Activated CD4-positive, alpha-beta T cell treated with anti-CD3 and anti-CD28 coated beads, Interleukin-2, amount 10 ng/mL, durations not matched to agents 7 days and 5 days (primary cell): Measurements from ENCODE around the gene TMEM80. TPM values are rescaled to one million over a fixed set of nuclear protein-coding genes. Genes with fewer than 3 reads are reported as not detected.
A peak's percentile ranks its signal among the peaks of the same experiment; 100 is the strongest.
"Not testable (repeated sequence)": the region's sequence is repeated elsewhere in the genome, so short reads cannot be mapped to it uniquely, and the experiment has no call there.

Experiments used
- CTCF ChIA-PET: fragments of 350-600 bp; sonication (Branson Sonifier 250); formaldehyde crosslinking; loops from one replicate; lab custom pipeline; 2021; ENCODE audit warnings: antibody characterized with exemption; lab: Charles Lee
- POLR2A ChIA-PET: fragments of 350-600 bp; sonication (Branson Sonifier 250); formaldehyde crosslinking; loops from one replicate; lab custom pipeline; 2021; ENCODE audit warnings: antibody characterized with exemption; lab: Charles Lee
- DNase-seq: peaks from one replicate; pipeline ENCODE4 v3.0.0-alpha.2; 2020
- H3K27ac Mint-ChIP-seq: one replicate; pipeline ENCODE4 v1.8.0; 2021; ENCODE audit warnings: mild to moderate bottlenecking, moderate library complexity, mixed read lengths
- H3K27me3 Mint-ChIP-seq: one replicate; pipeline ENCODE4 v1.8.0; 2021; ENCODE audit warnings: mixed read lengths
- H3K36me3 Mint-ChIP-seq: one replicate; pipeline ENCODE4 v1.8.0; 2021; ENCODE audit warnings: low read depth, mixed read lengths
- H3K4me1 Mint-ChIP-seq: one replicate; pipeline ENCODE4 v1.8.0; 2021; ENCODE audit warnings: mixed read lengths
- H3K4me3 Mint-ChIP-seq: one replicate; pipeline ENCODE4 v1.8.0; 2021; ENCODE audit warnings: mild to moderate bottlenecking, moderate library complexity, mixed read lengths
- H3K9me3 Mint-ChIP-seq: one replicate; pipeline ENCODE4 v1.8.0; 2021; ENCODE audit warnings: mixed read lengths
- total RNA-seq, 2 experiments: library from RNA; stranded (reverse); gene quantifications; one replicate each; pipeline ENCODE4 v1.2.3, GENCODE V29; 2021

The TMEM80 gene
- total RNA-seq, 2 experiments from 2014 or later = 39.1 to 44.7 TPM

- CTCF ChIA-PET = interaction anchor here (1.0 to 2.5 kb wide), 5 partner anchors 10 to 59 kb away, joined by 3 to 8 read pairs (median 5); no protein-coding TSS in a partner anchor
- no peaks in the 10 kb centered on the region for H3K36me3 Mint-ChIP-seq
Measured at GRCh38 chr11:727281-727701, 31.7 kb downstream of the TMEM80 start.

GRCh38 chr11:727859-728748 is 32.5 kb downstream of the TMEM80 start:
- H3K4me3 Mint-ChIP-seq = no peak overlapping the region
- ChIA-PET POLR2A (no interaction called here), CTCF (interaction anchor here (1.0 to 2.5 kb wide), 5 partner anchors 9 to 54 kb away, joined by 3 to 8 read pairs (median 7); no protein-coding TSS in a partner anchor)
- H3K27me3 Mint-ChIP-seq = peaks cover 10% of the 10 kb centered on the region
- H3K27ac Mint-ChIP-seq = no peak overlapping the region
- no peaks in the 10 kb centered on the region for H3K36me3 Mint-ChIP-seq
- peaks cover 10% of the 10 kb centered on the region for H3K4me1 Mint-ChIP-seq
- DNase-seq = peak; percentile 78
- H3K9me3 Mint-ChIP-seq = no peaks in the 10 kb centered on the region

More at GRCh38 chr11:727281-727701, 31.7 kb downstream of the TMEM80 start:
- DNase-seq = no peak
- H3K9me3 Mint-ChIP-seq = no peaks in the 10 kb centered on the region
- H3K27ac Mint-ChIP-seq = no peak overlapping the region
- no peak overlapping the region for H3K4me3 Mint-ChIP-seq
- H3K4me1 Mint-ChIP-seq = peaks cover 12% of the 10 kb centered on the region
- POLR2A ChIA-PET = no interaction called here
- peaks cover 11% of the 10 kb centered on the region for H3K27me3 Mint-ChIP-seq

GRCh38 chr11:728901-729491 is 33.4 kb downstream of the TMEM80 start:
- CTCF ChIA-PET = interaction anchor here (1.7 to 2.1 kb wide), 2 partner anchors 8 to 55 kb away, joined by 7 read pairs; no protein-coding TSS in a partner anchor
- POLR2A ChIA-PET = no interaction called here
- no peak overlapping the region for H3K4me3 Mint-ChIP-seq
- H3K9me3 Mint-ChIP-seq = no peaks in the 10 kb centered on the region
- no peak for DNase-seq
- H3K27ac Mint-ChIP-seq = no peak overlapping the region
- H3K4me1 Mint-ChIP-seq = peaks cover 7% of the 10 kb centered on the region
- H3K36me3 Mint-ChIP-seq = no peaks in the 10 kb centered on the region
- peaks cover 7% of the 10 kb centered on the region for H3K27me3 Mint-ChIP-seq

GRCh38 chr11:729492-730074 is 34.0 kb downstream of the TMEM80 start:
- H3K9me3 Mint-ChIP-seq = no peaks in the 10 kb centered on the region

GRCh38 chr11:733072-733471 is 37.5 kb downstream of the TMEM80 start:
- no peak overlapping the region for H3K4me3 Mint-ChIP-seq
- H3K36me3 Mint-ChIP-seq = no peaks in the 10 kb centered on the region
- ChIA-PET CTCF (interaction anchor here (0.6 to 2.0 kb wide), 4 partner anchors 9 to 86 kb away, joined by 3 to 4 read pairs (median 3); no protein-coding TSS in a partner anchor), POLR2A (no interaction called here)
- H3K9me3 Mint-ChIP-seq = peaks cover 2% of the 10 kb centered on the region
- H3K4me1 Mint-ChIP-seq = peaks cover 14% of the 10 kb centered on the region
- peaks cover 2% of the 10 kb centered on the region for H3K27me3 Mint-ChIP-seq
- DNase-seq = no peak
- no peak overlapping the region for H3K27ac Mint-ChIP-seq

More at GRCh38 chr11:729492-730074, 34.0 kb downstream of the TMEM80 start:
- ChIA-PET POLR2A (no interaction called here), CTCF (interaction anchor here (0.6 to 1.7 kb wide), 2 partner anchors 55 to 73 kb away, joined by 3 to 7 read pairs; no protein-coding TSS in a partner anchor)
- Mint-ChIP-seq H3K4me1 (peaks cover 7% of the 10 kb centered on the region), H3K36me3 (no peaks in the 10 kb centered on the region), H3K4me3 (no peak overlapping the region), H3K27ac (no peak overlapping the region), H3K27me3 (peaks cover 5% of the 10 kb centered on the region)
- DNase-seq = no peak

GRCh38 chr11:734541-734940 is 38.9 kb downstream of the TMEM80 start:
- H3K4me3 Mint-ChIP-seq, H3K27me3 Mint-ChIP-seq, POLR2A ChIA-PET, H3K9me3 Mint-ChIP-seq, DNase-seq, H3K27ac Mint-ChIP-seq, H3K36me3 Mint-ChIP-seq: not testable (repeated sequence)
- CTCF ChIA-PET = interaction anchor here (0.8 kb wide), 1 partner anchor 12 kb away, joined by 3 read pairs; no protein-coding TSS in a partner anchor
- peaks cover 24% of the 10 kb centered on the region for H3K4me1 Mint-ChIP-seq

GRCh38 chr11:737366-737765 is 41.8 kb downstream of the TMEM80 start:
- H3K4me3 Mint-ChIP-seq = peak overlapping the region; percentile 41
- peaks cover 2% of the 10 kb centered on the region for H3K9me3 Mint-ChIP-seq
- ChIA-PET CTCF (interaction anchor here (1.5 to 1.9 kb wide), 2 partner anchors 9 to 13 kb away, joined by 5 to 7 read pairs; no protein-coding TSS in a partner anchor), POLR2A (no interaction called here)
- DNase-seq = no peak
- peak overlapping the region; percentile 77 for H3K27ac Mint-ChIP-seq
- H3K27me3 Mint-ChIP-seq = peaks cover 2% of the 10 kb centered on the region
- H3K4me1 Mint-ChIP-seq = peaks cover 24% of the 10 kb centered on the region
- H3K36me3 Mint-ChIP-seq = no peaks in the 10 kb centered on the region

GRCh38 chr11:737899-738298 is 42.3 kb downstream of the TMEM80 start:
- ChIA-PET POLR2A (interaction anchor here (0.7 kb wide), 1 partner anchor 57 kb away, joined by 3 read pairs; no protein-coding TSS in a partner anchor), CTCF (interaction anchor here (1.5 to 1.9 kb wide), 2 partner anchors 10 to 14 kb away, joined by 5 to 7 read pairs; no protein-coding TSS in a partner anchor)
- H3K4me3 Mint-ChIP-seq = peak overlapping the region; percentile 41
- H3K36me3 Mint-ChIP-seq, H3K9me3 Mint-ChIP-seq, DNase-seq, H3K27me3 Mint-ChIP-seq: not testable (repeated sequence)
- peak overlapping the region; percentile 77 for H3K27ac Mint-ChIP-seq
- H3K4me1 Mint-ChIP-seq = peaks cover 24% of the 10 kb centered on the region

- no peaks in the 10 kb centered on the region for H3K27me3 Mint-ChIP-seq
- DNase-seq = no peak
- H3K9me3 Mint-ChIP-seq = no peaks in the 10 kb centered on the region
- POLR2A ChIA-PET = no interaction called here
- CTCF ChIA-PET = interaction anchor here (1.0 kb wide), 1 partner anchor 9 kb away, joined by 3 read pairs; no protein-coding TSS in a partner anchor
- H3K27ac Mint-ChIP-seq = no peak overlapping the region
- H3K4me1 Mint-ChIP-seq = peaks cover 23% of the 10 kb centered on the region
- no peaks in the 10 kb centered on the region for H3K36me3 Mint-ChIP-seq
- H3K4me3 Mint-ChIP-seq = no peak overlapping the region
Measured at GRCh38 chr11:742156-742546, 46.5 kb downstream of the TMEM80 start.

- ChIA-PET POLR2A (no interaction called here), CTCF (interaction anchor here (0.6 kb wide), 1 partner anchor 285 kb away, joined by 4 read pairs; no protein-coding TSS in a partner anchor)
- no peak for DNase-seq
- H3K4me3 Mint-ChIP-seq = no peak overlapping the region
- no peak overlapping the region for H3K27ac Mint-ChIP-seq
- no peaks in the 10 kb centered on the region for H3K9me3 Mint-ChIP-seq
- H3K36me3 Mint-ChIP-seq = no peaks in the 10 kb centered on the region
- H3K27me3 Mint-ChIP-seq = no peaks in the 10 kb centered on the region
- H3K4me1 Mint-ChIP-seq = peaks cover 18% of the 10 kb centered on the region
Measured at GRCh38 chr11:742571-743201, 47.1 kb downstream of the TMEM80 start.

GRCh38 chr11:745428-745827 is 49.8 kb downstream of the TMEM80 start:
- DNase-seq = no peak
- ChIA-PET POLR2A (no interaction called here), CTCF (interaction anchor here (0.7 to 0.9 kb wide), 2 partner anchors 18 to 190 kb away, joined by 3 read pairs; no protein-coding TSS in a partner anchor)
- Mint-ChIP-seq H3K27me3 (no peaks in the 10 kb centered on the region), H3K4me1 (peaks cover 21% of the 10 kb centered on the region), H3K4me3 (no peak overlapping the region), H3K36me3 (peaks cover 4% of the 10 kb centered on the region), H3K9me3 (no peaks in the 10 kb centered on the region), H3K27ac (no peak overlapping the region)
